ENCODE data around the gene PGRMC2.

Gene PGRMC2

DNA sequence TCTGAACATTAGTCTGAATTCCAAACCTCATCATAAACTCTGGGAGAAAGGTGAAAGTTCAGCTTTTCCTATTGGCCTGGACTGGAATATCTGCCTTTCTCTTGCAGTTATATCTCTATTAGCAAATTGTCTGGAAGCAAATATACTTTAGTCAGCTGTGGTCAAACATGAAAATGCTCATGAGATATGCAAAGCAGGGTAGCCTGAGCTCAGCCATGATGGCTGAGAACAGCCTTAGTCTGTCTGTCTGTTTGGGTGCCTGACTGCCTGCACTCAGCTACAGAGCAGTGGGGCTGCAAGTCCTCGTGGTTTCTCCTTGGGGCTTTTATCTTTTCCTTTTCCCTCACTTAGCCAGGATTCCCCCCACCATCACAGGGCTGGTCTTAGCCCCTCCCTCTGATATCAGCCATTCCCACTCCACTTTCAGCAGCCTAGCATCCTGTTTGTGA lies 19.5 kb upstream of the PGRMC2 start:
- H3K27ac ChIP-seq (ENCODE audit: low read depth, low read length) = no peak overlapping the region

DNA sequence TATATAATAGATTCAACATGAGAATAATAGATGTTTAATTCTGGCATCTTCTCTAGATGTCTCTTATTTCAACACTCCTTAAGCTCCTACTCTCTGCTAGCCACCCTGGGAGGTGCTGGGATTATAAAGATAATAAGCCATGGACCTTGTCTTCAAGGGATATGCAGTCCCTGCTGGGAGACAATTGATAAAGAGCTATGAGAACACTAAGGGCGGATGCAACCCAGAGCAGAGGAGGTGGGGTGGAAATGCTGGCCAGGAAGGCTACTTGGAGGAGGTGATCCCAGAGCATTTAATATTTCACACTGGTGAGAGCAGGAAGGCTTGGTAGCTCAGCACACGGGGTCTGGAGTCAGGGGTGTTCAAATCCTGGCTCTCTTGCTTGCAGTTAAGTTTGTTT lies 18.3 kb upstream of the PGRMC2 start:
- H3K9me2 ChIP-seq (replicated peaks; ENCODE audit: control insufficient read depth, low read length) = no peaks in the 10 kb centered on the region
- no peaks in the 10 kb centered on the region for H3F3A ChIP-seq (ENCODE audit: control insufficient read depth, insufficient read depth)
- no peaks in the 10 kb centered on the region for H4K20me1 ChIP-seq (ENCODE audit: control insufficient read depth, insufficient read depth, low read depth, low read length)
- no peak for TF ChIP-seq EZH2phosphoT487 (IDR thresholded peaks at IDR 0.05; ENCODE audit: borderline replicate concordance, low read length)
- TF ChIP-seq, protein P1, sequence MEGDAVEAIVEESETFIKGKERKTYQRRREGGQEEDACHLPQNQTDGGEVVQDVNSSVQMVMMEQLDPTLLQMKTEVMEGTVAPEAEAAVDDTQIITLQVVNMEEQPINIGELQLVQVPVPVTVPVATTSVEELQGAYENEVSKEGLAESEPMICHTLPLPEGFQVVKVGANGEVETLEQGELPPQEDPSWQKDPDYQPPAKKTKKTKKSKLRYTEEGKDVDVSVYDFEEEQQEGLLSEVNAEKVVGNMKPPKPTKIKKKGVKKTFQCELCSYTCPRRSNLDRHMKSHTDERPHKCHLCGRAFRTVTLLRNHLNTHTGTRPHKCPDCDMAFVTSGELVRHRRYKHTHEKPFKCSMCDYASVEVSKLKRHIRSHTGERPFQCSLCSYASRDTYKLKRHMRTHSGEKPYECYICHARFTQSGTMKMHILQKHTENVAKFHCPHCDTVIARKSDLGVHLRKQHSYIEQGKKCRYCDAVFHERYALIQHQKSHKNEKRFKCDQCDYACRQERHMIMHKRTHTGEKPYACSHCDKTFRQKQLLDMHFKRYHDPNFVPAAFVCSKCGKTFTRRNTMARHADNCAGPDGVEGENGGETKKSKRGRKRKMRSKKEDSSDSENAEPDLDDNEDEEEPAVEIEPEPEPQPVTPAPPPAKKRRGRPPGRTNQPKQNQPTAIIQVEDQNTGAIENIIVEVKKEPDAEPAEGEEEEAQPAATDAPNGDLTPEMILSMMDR (IDR thresholded peaks at IDR 0.05; ENCODE audit: low read depth, low read length, poor library complexity, severe bottlenecking) = no peak
- H3K27ac ChIP-seq (ENCODE audit: low read depth, low read length) = no peak overlapping the region
- H3K4me1 ChIP-seq (ENCODE audit: control insufficient read depth, low read length) = peaks cover 8% of the 10 kb centered on the region
- H3K27me3 ChIP-seq (ENCODE audit: control insufficient read depth, low read length) = no peaks in the 10 kb centered on the region
- H3K4me2 ChIP-seq (ENCODE audit: low read length) = no peak overlapping the region
- H3K9me3 ChIP-seq (ENCODE audit: control insufficient read depth, insufficient read depth, low read length) = no peaks in the 10 kb centered on the region
- no peak overlapping the region for H3K4me3 ChIP-seq (ENCODE audit: low read length)
- H3K79me2 ChIP-seq (ENCODE audit: control insufficient read depth, low read length) = no peaks in the 10 kb centered on the region
- H3K36me3 ChIP-seq (ENCODE audit: control insufficient read depth, low read length) = peaks cover 19% of the 10 kb centered on the region

More for the DNA sequence above, 19.5 kb upstream of the PGRMC2 start:
- Histone ChIP-seq H3K9me2 (replicated peaks; ENCODE audit: control insufficient read depth, low read length) (no peaks in the 10 kb centered on the region), H3K9me3 (ENCODE audit: control insufficient read depth, insufficient read depth, low read length) (no peaks in the 10 kb centered on the region), H3K4me1 (ENCODE audit: control insufficient read depth, low read length) (peaks cover 8% of the 10 kb centered on the region), H3K4me3 (ENCODE audit: low read length) (no peak overlapping the region), H4K20me1 (ENCODE audit: control insufficient read depth, insufficient read depth, low read depth, low read length) (no peaks in the 10 kb centered on the region), H3K79me2 (ENCODE audit: control insufficient read depth, low read length) (no peaks in the 10 kb centered on the region), H3K36me3 (ENCODE audit: control insufficient read depth, low read length) (peaks cover 12% of the 10 kb centered on the region), H3K4me2 (ENCODE audit: low read length) (no peak overlapping the region), H3F3A (ENCODE audit: control insufficient read depth, insufficient read depth) (no peaks in the 10 kb centered on the region), H3K27me3 (ENCODE audit: control insufficient read depth, low read length) (no peaks in the 10 kb centered on the region)
- TF ChIP-seq, protein P1 (IDR thresholded peaks at IDR 0.05; ENCODE audit: low read depth, low read length, poor library complexity, severe bottlenecking) = no peak
- TF ChIP-seq EZH2phosphoT487 (IDR thresholded peaks at IDR 0.05; ENCODE audit: borderline replicate concordance, low read length) = no peak

DNA sequence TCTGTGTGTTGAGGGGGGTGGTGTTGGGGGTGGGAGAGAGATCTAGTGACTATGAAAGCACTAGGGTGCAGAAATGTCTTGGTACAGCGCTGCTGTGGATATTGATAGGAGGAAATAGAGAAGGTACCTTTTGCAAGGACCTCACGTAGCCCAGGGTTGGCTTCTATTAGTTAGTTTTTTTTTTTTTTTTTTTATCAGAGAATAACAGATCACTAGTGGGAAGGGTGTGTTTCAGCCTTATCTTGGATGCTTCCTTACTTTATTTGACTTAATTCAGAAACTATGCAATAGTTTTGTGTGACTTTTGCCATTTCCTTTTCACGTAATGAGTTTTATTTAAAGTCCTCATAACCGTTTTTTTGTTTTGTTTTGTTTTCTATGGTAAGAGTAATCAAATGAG lies 16.4 kb upstream of the PGRMC2 start:
- no peaks in the 10 kb centered on the region for H4K20me1 ChIP-seq (ENCODE audit: control insufficient read depth, insufficient read depth, low read depth, low read length)
- H3K79me2 ChIP-seq (ENCODE audit: control insufficient read depth, low read length) = no peaks in the 10 kb centered on the region
- no peak overlapping the region for H3K27ac ChIP-seq (ENCODE audit: low read depth, low read length)
- no peaks in the 10 kb centered on the region for H3K9me2 ChIP-seq (replicated peaks; ENCODE audit: control insufficient read depth, low read length)
- H3K4me3 ChIP-seq (ENCODE audit: low read length) = no peak overlapping the region
- peaks cover 8% of the 10 kb centered on the region for H3K4me1 ChIP-seq (ENCODE audit: control insufficient read depth, low read length)
- TF ChIP-seq, protein P1 (IDR thresholded peaks at IDR 0.05; ENCODE audit: low read depth, low read length, poor library complexity, severe bottlenecking) = no peak
- no peak for TF ChIP-seq EZH2phosphoT487 (IDR thresholded peaks at IDR 0.05; ENCODE audit: borderline replicate concordance, low read length)
- H3K36me3 ChIP-seq (ENCODE audit: control insufficient read depth, low read length) = peaks cover 23% of the 10 kb centered on the region
- H3K27me3 ChIP-seq (ENCODE audit: control insufficient read depth, low read length) = no peaks in the 10 kb centered on the region
- no peaks in the 10 kb centered on the region for H3K9me3 ChIP-seq (ENCODE audit: control insufficient read depth, insufficient read depth, low read length)
- H3F3A ChIP-seq (ENCODE audit: control insufficient read depth, insufficient read depth) = no peaks in the 10 kb centered on the region
- H3K4me2 ChIP-seq (ENCODE audit: low read length) = no peak overlapping the region
